GM10248 (cell line): ENCODE measurements around the gene INPP5E.

ENCODE experiments used
- CTCF ChIA-PET: fragments of 300-600 bp; sonication (Branson Sonifier 250); formaldehyde crosslinking; extraction: SDS; loops from one replicate; lab custom pipeline; 2021; ENCODE audit warnings: antibody characterized with exemption; lab: Yijun Ruan, JAX
- POLR2A ChIA-PET: fragments of 350-650 bp; sonication (Branson Sonifier 250); formaldehyde crosslinking; extraction: SDS; loops from one replicate; lab custom pipeline; 2020; ENCODE audit warnings: antibody characterized with exemption; lab: Yijun Ruan, JAX
- DNase-seq: peaks from one replicate; pipeline ENCODE4 v3.0.0; 2012; ENCODE audit errors: extremely low spot score
- CTCF ChIP-seq: IDR thresholded peaks from 2 replicates; pipeline ENCODE4 v1.5.1; 2012; ENCODE audit warnings: mild to moderate bottlenecking, low read depth; ENCODE audit errors: extremely low read depth, missing control alignments, control extremely low read depth

The INPP5E gene, protein sequence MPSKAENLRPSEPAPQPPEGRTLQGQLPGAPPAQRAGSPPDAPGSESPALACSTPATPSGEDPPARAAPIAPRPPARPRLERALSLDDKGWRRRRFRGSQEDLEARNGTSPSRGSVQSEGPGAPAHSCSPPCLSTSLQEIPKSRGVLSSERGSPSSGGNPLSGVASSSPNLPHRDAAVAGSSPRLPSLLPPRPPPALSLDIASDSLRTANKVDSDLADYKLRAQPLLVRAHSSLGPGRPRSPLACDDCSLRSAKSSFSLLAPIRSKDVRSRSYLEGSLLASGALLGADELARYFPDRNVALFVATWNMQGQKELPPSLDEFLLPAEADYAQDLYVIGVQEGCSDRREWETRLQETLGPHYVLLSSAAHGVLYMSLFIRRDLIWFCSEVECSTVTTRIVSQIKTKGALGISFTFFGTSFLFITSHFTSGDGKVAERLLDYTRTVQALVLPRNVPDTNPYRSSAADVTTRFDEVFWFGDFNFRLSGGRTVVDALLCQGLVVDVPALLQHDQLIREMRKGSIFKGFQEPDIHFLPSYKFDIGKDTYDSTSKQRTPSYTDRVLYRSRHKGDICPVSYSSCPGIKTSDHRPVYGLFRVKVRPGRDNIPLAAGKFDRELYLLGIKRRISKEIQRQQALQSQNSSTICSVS

DNA sequence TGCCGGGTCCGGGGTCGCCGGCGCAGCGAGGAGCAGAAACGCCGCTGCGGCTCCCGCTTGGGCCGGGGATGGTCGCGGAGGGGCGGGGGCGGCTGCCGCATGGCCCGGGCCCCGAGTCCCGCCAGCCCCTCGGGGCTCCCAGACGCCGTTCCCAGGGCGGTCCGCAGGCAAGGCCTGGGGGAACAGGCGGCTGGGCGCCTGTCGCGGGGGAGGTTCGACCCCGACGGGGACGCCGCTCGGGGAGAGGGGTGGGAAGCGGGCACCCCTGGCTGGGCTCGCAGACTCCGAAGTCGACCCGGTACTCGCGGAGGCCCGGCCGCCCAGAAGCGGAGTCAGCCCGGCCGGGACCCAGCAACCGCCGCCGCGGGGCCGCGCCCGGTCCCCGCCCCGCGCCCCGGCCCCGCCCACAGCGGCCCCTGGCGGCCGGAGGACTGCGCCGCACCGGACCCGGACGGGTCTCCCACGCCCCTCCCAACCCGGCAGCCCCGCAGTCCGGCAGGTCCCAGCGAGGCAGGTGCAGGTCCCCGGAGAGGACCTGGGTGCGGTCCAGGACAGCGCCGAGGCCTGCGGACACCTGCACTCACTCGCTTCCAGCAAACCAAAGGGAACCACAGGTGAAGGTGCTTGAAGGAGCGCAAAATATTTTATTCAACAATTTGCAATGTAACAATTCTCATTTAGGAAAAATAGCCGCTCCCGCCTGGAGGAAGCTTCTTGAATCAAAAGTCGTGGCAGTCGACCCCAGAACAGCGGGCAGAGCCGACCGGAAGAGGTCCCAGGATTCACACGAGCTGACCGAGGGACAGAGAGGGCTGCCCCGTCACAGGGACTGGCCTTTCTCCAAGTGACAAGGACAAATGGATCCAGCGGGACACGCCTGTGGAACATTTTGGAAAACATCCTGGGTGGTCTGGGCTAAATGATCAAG, at the start of gene INPP5E:
TSS of gene INPP5E (minus strand) at position 365 of the 928 bp plus-strand sequence. CDS start 426 bp downstream, outside the sequence.
- TF ChIP-seq CTCF: peak; percentile 74
- CTCF ChIA-PET: interaction anchor here (0.7 to 1.4 kb wide), 14 partner anchors 9 to 242 kb away, joined by 3 to 7 read pairs (median 3); no protein-coding TSS in a partner anchor
- POLR2A ChIA-PET: no interaction called here
- peak; percentile 96 for DNase-seq

GRCh38 chr9:136488247-136489214, 48.9 kb upstream of the INPP5E start:
- CTCF ChIA-PET: interaction anchor here (0.5 to 9.1 kb wide), 26 partner anchors 9 to 240 kb away, joined by 3 to 247 read pairs (median 5); no protein-coding TSS in a partner anchor
- POLR2A ChIA-PET: no interaction called here
- peak; percentile 96 for TF ChIP-seq CTCF
- peak; percentile 76 for DNase-seq

GRCh38 chr9:136487672-136488071, 48.0 kb upstream of the INPP5E start:
- CTCF ChIA-PET: interaction anchor here (0.6 to 9.1 kb wide), 25 partner anchors 9 to 241 kb away, joined by 3 to 247 read pairs (median 5); no protein-coding TSS in a partner anchor
- DNase-seq: no peak
- POLR2A ChIA-PET: no interaction called here
- no peak for TF ChIP-seq CTCF

DNA sequence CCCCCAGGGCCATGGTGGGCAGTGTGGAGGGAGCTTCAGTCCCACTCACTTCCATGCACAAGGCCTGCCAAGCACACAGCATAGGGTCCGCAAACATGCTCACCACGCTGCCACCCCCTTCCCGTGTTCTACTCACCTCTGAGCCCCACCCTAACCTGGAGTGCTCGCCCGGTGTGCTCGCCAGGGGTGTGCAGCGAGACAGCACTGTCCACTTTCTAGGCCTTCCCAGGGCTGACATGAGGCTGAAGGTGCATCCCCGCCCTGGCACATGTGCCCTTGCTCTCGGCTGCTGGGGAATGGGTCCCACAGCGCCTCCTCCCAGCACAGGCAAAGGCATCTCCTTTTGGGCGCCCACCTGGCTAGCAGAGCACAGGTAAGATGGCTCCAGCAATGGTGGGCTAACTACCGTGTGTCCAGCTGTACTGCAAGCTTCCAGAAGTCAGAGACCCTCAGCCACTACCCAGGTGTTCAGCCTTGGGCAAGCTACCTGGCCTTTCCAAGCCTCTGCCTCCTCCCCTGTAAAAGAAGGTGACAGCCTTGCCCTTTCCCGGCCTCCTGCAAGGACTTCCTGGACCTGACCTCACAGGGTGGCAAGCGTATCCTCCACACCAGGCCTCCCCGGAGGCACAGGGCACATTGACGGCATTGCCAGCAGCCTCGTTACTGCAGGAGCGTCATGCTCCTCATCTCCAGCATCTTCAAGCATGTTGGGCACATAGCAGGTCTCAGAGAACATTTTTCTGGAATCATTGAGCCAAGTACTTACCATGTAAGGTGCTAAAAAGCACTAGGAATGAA, 47.4 kb upstream of the INPP5E start:
- DNase-seq: no peak
- CTCF ChIA-PET: interaction anchor here (0.7 to 9.1 kb wide), 24 partner anchors 9 to 241 kb away, joined by 3 to 247 read pairs (median 6); no protein-coding TSS in a partner anchor
- POLR2A ChIA-PET: no interaction called here
- no peak for TF ChIP-seq CTCF

DNA sequence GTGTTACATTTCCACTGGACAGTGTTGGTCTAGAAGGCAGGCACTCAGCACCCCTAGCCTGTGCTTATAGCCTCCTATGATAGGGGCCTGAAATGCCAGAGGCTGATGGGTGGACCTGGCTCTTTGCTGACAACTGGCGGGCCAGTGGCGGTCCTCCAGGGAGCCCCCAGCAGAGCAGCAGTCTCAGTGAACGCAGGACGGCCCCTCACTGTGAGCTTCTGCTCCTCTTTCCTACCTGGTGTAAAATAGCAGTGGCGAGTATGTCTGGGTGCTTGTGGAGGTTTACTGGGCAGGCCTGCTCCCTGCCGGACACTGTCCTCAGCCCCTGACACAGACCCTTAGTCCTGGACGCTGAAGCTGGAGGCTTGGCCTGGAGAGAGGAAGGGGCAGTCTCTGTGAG, 46.5 kb upstream of the INPP5E start:
- ChIA-PET CTCF (interaction anchor here (0.8 to 9.1 kb wide), 28 partner anchors 8 to 211 kb away, joined by 3 to 247 read pairs (median 4); no protein-coding TSS in a partner anchor), POLR2A (no interaction called here)
- no peak for TF ChIP-seq CTCF
- no peak for DNase-seq
